ENCODE results near the gene GRB7.

GRB7 gene

GRCh38 chr17:39775031-39775430 is 37.3 kb downstream of the GRB7 start:
- DNase-seq, result no peak

GRCh38 chr17:39776252-39776651 is 38.5 kb downstream of the GRB7 start:
- DNase-seq, result no peak

- no peak for DNase-seq
These were observed 40.0 kb downstream of the GRB7 start for GRCh38 chr17:39777534-39778365.

- no peak for DNase-seq
These were observed 43.5 kb downstream of the GRB7 start for GRCh38 chr17:39781031-39781860.

GRCh38 chr17:39781861-39782213 is 44.1 kb downstream of the GRB7 start:
- DNase-seq, result no peak

- DNase-seq, result no peak
These were observed 44.7 kb downstream of the GRB7 start for GRCh38 chr17:39782481-39782880.

- DNase-seq, result no peak
These were observed 45.2 kb downstream of the GRB7 start for GRCh38 chr17:39782980-39783379.

GRCh38 chr17:39787041-39787440 is 49.3 kb downstream of the GRB7 start:
- DNase-seq, result no peak

GRCh38 chr17:39787743-39788484 is 50.2 kb downstream of the GRB7 start:
- DNase-seq, result no peak

- no peak for DNase-seq
These were observed 53.6 kb downstream of the GRB7 start for GRCh38 chr17:39791111-39791992.

GRCh38 chr17:39792526-39793221 is 54.9 kb downstream of the GRB7 start:
- DNase-seq, result no peak

GRCh38 chr17:39793301-39793872 is 55.6 kb downstream of the GRB7 start:
- no peak for DNase-seq

GRCh38 chr17:39794249-39794970 is 56.7 kb downstream of the GRB7 start:
- no peak for DNase-seq
